ENCODE results near the gene RUFY4. TPM values are rescaled to one million over a fixed set of nuclear protein-coding genes. Genes with fewer than 3 reads are reported as not detected.
A peak's percentile ranks its signal among the peaks of the same experiment; 100 is the strongest.
"Not testable (repeated sequence)": the region's sequence is repeated elsewhere in the genome, so short reads cannot be mapped to it uniquely, and the experiment has no call there.

RUFY4 gene
- polyA plus RNA-seq, 2 of the 4 experiments (the other 2 are of a cell fraction), result 0.04 TPM; not detected in 1

DNA sequence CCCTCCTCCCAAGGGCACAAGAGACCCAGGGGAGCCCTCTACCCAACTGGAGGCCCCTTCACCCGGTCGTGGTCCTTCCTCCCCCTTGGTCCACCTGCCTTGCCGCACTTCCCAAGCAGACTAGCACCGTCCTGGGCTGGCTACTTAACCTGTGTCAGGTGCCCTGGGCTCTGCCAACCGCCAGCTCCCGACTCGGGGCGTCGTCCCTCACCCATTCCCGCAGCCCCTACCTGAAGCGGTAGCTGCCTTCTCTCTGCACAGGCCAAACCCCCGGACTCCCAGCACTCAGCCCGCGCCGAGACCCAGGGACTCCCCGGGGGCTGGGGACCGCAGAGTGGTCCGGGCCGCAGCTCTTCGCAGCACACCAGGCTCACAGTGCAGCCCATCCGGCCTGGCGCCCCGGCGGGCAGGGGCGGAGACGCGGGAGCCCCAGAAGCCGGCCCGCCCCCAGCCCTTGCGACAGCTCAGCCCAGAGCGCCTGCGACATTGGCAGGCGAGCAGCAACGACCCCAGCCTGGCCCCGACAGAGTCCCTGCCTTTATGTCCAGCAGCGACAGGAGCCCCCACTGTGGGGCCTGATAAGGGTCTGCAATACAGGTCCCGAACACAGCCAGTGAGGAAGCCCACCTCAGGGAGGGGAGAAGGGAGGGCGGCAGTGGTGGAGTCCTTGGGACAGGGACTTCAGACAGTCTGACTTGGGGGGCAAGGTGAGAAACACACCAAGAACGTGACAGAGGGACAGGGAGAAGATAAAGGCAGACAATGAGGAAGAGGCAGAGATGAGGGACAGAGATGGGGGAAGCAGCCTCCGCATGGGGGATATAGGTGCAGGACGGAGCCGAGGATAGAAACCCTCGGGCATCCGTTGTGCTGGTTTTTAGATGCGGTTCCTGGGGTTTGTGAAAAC lies 35.2 kb upstream of the RUFY4 start (continued):
- TF ChIP-seq, protein P1, sequence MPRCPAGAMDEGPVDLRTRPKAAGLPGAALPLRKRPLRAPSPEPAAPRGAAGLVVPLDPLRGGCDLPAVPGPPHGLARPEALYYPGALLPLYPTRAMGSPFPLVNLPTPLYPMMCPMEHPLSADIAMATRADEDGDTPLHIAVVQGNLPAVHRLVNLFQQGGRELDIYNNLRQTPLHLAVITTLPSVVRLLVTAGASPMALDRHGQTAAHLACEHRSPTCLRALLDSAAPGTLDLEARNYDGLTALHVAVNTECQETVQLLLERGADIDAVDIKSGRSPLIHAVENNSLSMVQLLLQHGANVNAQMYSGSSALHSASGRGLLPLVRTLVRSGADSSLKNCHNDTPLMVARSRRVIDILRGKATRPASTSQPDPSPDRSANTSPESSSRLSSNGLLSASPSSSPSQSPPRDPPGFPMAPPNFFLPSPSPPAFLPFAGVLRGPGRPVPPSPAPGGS (IDR thresholded peaks at IDR 0.05), result no peak
- TF ChIP-seq POLR2A (IDR thresholded peaks at IDR 0.05; ENCODE audit: low read length) (no peak), RFX5 (IDR thresholded peaks at IDR 0.05) (no peak), CEBPB (IDR thresholded peaks at IDR 0.05) (no peak), RCOR1 (IDR thresholded peaks at IDR 0.05; ENCODE audit: low read depth, low read length) (no peak), GATA3 (IDR thresholded peaks at IDR 0.05; ENCODE audit: borderline replicate concordance) (no peak), CBX8 (IDR thresholded peaks at IDR 0.05) (no peak)
- TF ChIP-seq, protein P2, sequence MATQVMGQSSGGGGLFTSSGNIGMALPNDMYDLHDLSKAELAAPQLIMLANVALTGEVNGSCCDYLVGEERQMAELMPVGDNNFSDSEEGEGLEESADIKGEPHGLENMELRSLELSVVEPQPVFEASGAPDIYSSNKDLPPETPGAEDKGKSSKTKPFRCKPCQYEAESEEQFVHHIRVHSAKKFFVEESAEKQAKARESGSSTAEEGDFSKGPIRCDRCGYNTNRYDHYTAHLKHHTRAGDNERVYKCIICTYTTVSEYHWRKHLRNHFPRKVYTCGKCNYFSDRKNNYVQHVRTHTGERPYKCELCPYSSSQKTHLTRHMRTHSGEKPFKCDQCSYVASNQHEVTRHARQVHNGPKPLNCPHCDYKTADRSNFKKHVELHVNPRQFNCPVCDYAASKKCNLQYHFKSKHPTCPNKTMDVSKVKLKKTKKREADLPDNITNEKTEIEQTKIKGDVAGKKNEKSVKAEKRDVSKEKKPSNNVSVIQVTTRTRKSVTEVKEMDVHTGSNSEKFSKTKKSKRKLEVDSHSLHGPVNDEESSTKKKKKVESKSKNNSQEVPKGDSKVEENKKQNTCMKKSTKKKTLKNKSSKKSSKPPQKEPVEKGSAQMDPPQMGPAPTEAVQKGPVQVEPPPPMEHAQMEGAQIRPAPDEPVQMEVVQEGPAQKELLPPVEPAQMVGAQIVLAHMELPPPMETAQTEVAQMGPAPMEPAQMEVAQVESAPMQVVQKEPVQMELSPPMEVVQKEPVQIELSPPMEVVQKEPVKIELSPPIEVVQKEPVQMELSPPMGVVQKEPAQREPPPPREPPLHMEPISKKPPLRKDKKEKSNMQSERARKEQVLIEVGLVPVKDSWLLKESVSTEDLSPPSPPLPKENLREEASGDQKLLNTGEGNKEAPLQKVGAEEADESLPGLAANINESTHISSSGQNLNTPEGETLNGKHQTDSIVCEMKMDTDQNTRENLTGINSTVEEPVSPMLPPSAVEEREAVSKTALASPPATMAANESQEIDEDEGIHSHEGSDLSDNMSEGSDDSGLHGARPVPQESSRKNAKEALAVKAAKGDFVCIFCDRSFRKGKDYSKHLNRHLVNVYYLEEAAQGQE (IDR thresholded peaks at IDR 0.05), result no peak

DNA sequence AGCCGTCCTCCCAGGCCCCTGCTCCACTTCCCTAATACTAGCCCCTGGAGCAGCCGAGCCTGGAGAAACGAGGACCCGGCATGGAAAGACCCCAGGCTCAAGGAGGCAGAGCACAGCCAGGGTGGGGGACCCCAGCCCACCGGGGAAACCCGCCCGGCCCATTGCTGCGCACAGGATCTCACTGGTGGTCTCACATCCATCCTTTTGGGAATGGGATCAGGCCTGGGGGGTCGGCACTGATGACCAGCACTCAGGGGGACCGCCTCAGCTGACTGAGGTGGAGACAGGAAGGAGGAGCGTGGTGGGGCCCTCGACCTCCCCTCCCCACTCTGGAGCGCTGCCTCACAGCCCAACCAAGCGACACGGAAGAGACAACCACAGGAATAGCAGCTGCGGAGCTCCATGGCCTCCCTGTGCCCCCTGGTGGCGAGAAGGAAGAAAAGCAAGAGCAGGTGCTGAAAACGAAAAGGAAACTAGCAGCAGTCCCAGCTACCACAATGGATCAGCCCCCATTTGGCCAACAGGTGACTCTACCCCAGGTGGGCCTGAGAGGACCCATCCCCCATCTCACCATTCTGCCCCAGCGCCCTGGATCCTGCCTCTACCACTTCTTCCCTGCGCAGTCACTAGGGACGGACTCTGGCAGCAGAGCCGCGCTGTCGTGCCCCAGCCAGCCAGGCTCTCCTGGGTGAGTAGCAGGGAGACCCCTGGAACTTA lies 34.4 kb upstream of the RUFY4 start:
- ATAC-seq, result peak; percentile 65 to 87
- H3K4me3 ChIP-seq, POLR2A ChIA-PET, H3K4me1 ChIP-seq, H3K9me3 ChIP-seq, FAIRE-seq: not testable (repeated sequence)
- H3K4me2 ChIP-seq, result peak overlapping the region; percentile 31; the same call in 1 of the 3 replicates
- TF ChIP-seq RAD21 (conservative IDR thresholded peaks at IDR 0.05 in 1 of 2, IDR thresholded peaks at IDR 0.05 in 1 of 2) (peak; percentile 61 to 67), SMC3 (IDR thresholded peaks at IDR 0.05) (peak; percentile 62)
- TF ChIP-seq, protein P3, sequence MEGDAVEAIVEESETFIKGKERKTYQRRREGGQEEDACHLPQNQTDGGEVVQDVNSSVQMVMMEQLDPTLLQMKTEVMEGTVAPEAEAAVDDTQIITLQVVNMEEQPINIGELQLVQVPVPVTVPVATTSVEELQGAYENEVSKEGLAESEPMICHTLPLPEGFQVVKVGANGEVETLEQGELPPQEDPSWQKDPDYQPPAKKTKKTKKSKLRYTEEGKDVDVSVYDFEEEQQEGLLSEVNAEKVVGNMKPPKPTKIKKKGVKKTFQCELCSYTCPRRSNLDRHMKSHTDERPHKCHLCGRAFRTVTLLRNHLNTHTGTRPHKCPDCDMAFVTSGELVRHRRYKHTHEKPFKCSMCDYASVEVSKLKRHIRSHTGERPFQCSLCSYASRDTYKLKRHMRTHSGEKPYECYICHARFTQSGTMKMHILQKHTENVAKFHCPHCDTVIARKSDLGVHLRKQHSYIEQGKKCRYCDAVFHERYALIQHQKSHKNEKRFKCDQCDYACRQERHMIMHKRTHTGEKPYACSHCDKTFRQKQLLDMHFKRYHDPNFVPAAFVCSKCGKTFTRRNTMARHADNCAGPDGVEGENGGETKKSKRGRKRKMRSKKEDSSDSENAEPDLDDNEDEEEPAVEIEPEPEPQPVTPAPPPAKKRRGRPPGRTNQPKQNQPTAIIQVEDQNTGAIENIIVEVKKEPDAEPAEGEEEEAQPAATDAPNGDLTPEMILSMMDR (IDR thresholded peaks at IDR 0.05), result peak; percentile 50
- peak overlapping the region; percentile 53 to 83; a peak in 5 of 6 replicates for H3K27ac ChIP-seq
- peak in 1 of 2 experiments; percentile 44 for DNase-seq (ENCODE audit: low read depth in 1 of 2, low spot score in 1 of 2)
- CTCF ChIA-PET, result interaction anchor here (1.0 to 12.5 kb wide), 15 partner anchors 8 to 252 kb away, joined by 3 to 122 read pairs (median 4); no protein-coding TSS in a partner anchor
- WGBS (ENCODE audit: missing lambda C conversion rate), result 42% methylated on average over 18 of the region's 24 CpGs

DNA sequence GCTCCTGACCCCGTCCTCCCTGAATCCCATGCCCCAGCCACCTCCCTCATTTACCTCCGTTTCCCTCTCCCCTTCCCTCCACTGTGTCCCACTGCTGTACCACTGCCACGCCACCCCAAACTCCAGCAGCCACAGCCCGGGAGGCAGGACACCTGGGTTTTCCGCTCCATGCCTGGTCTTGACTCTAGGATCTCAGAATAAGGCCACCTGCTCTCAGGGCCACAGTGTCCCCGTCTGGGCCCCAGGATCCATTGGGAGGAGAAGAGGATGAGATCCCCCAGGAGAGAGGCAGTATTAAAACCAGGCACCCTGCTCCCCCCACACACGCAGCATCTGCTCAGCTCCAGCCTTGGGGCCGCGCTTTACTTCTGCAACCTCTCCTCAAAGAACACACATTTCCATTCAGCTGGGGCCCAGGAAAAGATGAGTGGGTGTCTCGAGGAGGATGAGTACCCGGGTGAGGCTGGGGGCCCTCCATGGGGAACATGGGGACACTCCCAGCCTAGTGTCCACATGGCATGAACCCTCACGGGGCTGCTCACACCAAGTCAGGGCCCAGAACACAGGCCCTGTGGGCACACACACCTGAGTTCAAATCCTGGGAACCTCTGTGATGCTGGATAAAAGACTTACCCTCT lies 33.5 kb upstream of the RUFY4 start:
- Histone ChIP-seq H3K4me2 (no peak overlapping the region), H3K27ac (no peak overlapping the region), H3K4me3 (no peak overlapping the region), H3K9me3 (no peaks in the 10 kb centered on the region), H3K4me1 (peaks cover 4% of the 10 kb centered on the region; the same call in 1 of the 3 replicates)
- DNase-seq (ENCODE audit: low read depth in 1 of 2, low spot score in 1 of 2) (no peak), ATAC-seq (no peak), FAIRE-seq (no peak)
- ChIA-PET POLR2A (no interaction called here), CTCF (interaction anchor here (1.0 to 12.5 kb wide), 11 partner anchors 8 to 250 kb away, joined by 3 to 122 read pairs (median 4); partner anchors contain the start of gene RUFY4)
- WGBS (ENCODE audit: missing lambda C conversion rate), result 53% methylated on average over 12 of the region's 12 CpGs
- TF ChIP-seq CBX2 (IDR thresholded peaks at IDR 0.05; ENCODE audit: borderline replicate concordance, low read depth) (no peak), RCOR1 (IDR thresholded peaks at IDR 0.05; ENCODE audit: low read depth, low read length) (no peak), RNF2 (IDR thresholded peaks at IDR 0.05; ENCODE audit: borderline replicate concordance, low read depth) (no peak)

Measured in A549 (cell line).